Epithelial cell of esophagus (primary cell): Measurements from ENCODE around the gene CDH4.

Experiments
- DNase-seq: peaks from one replicate; pipeline ENCODE4 v3.0.0; 2010; ENCODE audit warnings: low read depth
- H3K4me3 ChIP-seq: 2 replicates; pipeline ENCODE4 v1.5.1; 2011; ENCODE audit warnings: mild to moderate bottlenecking, low read length, control low read depth
- CTCF ChIP-seq: IDR thresholded peaks from 2 replicates; pipeline ENCODE4 v1.5.1; 2011; ENCODE audit warnings: low read depth, mild to moderate bottlenecking, low read length, control low read depth, inconsistent platforms; ENCODE audit not compliant: insufficient read depth; ENCODE audit errors: missing control alignments

CDH4 gene

GRCh38 chr20:61845233-61845671 is 593.2 kb downstream of the CDH4 start:
- no peak overlapping the region for H3K4me3 ChIP-seq
- no peak for TF ChIP-seq CTCF
- no peak for DNase-seq

GRCh38 chr20:61846074-61846473 is 594.0 kb downstream of the CDH4 start:
- no peak for DNase-seq
- TF ChIP-seq CTCF, result no peak
- H3K4me3 ChIP-seq, result no peak overlapping the region

- DNase-seq, result no peak
- no peak for TF ChIP-seq CTCF
- no peak overlapping the region for H3K4me3 ChIP-seq
Observed at GRCh38 chr20:61846741-61847419, 594.8 kb downstream of the CDH4 start.

- TF ChIP-seq CTCF, result no peak
- DNase-seq, result no peak
- H3K4me3 ChIP-seq, result no peak overlapping the region
Observed at GRCh38 chr20:61847420-61847748, 595.3 kb downstream of the CDH4 start.

- no peak for TF ChIP-seq CTCF
- DNase-seq, result no peak
- H3K4me3 ChIP-seq, result no peak overlapping the region
Observed at GRCh38 chr20:61847986-61848385, 595.9 kb downstream of the CDH4 start.

GRCh38 chr20:61848851-61849250 is 596.8 kb downstream of the CDH4 start:
- TF ChIP-seq CTCF, result no peak
- DNase-seq, result no peak
- H3K4me3 ChIP-seq, result no peak overlapping the region

GRCh38 chr20:61849376-61849775 is 597.3 kb downstream of the CDH4 start:
- no peak for DNase-seq
- TF ChIP-seq CTCF, result no peak
- no peak overlapping the region for H3K4me3 ChIP-seq
